ENCODE results near the gene MMP13.
"Not testable (repeated sequence)": the region's sequence is repeated elsewhere in the genome, so short reads cannot be mapped to it uniquely, and the experiment has no call there.

Gene MMP13

DNA sequence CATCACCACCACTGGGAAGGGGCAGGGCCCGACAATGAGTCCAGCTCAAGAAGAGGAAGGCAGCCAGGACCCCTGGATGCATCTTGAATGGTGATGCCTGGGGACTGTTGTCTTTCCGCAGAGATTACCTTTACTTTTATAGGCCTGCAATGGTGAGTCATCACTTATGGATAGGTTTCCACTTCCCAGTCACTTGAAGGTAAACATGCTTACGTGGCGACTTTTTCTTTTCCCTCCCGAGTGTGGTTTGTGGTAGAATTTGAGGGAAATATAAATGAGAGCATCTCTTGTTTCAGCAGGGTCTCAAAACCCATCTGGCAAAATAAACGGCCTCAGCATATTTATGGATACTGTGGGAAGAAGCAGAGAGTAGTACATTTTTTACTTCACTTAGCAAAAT lies at the start of gene MMP13:
Gene MMP13 (minus strand): TSS at position 109 of the 400 bp plus-strand sequence. CDS start 27 bp downstream, at position 82.
- in situ Hi-C loops (cut with MboI; ENCODE audit: low sequenced_read_pairs), result no loop called here

DNA sequence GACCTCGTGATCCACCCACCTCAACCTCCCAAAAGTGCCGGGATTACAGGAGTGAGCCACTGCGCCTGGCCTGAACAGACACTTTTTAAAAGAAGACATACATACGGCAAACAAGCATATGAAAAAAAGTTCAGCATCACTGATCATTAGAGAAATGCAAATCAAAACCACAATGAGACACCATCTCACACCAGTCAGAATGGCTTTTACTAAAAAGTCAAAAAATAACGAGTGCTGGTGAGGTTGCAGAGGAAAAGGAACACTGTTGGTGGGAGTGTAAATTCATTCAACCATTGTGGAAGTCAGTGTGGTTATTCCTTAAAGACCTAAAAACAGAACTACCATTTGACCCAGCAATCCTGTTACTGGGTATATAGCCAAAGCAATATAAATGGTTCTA lies 48.7 kb upstream of the MMP13 start:
- in situ Hi-C loops (cut with MboI; ENCODE audit: low sequenced_read_pairs), result not testable (repeated sequence)

DNA sequence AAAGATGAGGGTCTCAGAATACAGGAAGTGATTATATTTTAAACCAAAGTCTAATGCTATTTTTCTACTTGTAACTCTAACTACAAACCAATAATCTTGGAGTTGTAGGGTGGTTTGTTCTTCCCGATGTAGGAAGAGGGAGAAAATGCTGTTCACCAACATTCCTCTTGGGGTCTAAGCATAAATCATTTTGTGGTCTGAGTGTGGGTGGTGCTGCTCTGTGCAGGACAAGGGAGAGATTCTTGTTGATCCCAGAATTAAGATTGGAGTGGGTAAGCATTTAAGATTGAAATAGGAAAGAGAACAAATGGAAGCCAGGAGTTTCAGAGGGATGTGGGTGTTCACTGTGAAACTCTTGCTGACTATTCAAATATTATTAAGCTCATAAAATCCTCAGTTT lies 38.6 kb upstream of the MMP13 start:
- in situ Hi-C loops (cut with MboI; ENCODE audit: low sequenced_read_pairs), result no loop called here

DNA sequence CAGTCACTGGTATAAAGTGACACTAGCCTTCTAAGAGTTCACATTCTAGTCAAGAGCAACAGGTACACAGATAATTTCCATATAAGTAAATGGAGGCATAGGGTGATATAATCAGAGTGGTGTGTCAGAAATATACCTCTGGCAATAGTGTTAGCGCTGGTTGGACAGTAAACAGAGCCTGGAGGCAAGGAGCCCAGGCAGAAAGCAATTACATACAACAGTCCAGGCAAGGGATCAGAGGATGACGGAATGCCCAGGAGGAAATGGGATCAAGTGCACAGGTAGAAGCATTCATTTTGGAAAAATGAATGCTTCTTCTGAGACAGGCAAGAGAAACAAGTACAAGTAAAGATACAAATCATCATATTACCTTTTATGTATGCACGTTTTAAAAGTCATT lies 36.2 kb upstream of the MMP13 start:
- in situ Hi-C loops (cut with MboI; ENCODE audit: low sequenced_read_pairs), result no loop called here

DNA sequence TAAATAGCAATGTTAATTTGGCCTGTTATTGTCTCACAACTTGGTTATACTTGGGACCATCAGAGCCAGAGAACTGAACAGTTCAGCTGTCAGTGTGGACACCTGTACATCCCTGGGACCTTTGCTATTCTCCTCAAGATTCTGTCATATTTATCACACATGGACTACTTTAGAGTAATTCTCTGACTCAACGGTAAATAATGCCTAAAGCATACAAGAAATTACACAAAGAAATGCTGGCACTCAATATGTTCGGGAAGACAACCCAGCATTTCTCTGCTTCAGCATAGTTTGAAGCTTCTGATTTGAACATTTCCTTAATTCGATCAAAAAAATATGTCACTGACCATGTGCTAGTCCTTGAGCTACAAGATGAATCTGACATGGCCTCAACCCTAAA lies 34.6 kb upstream of the MMP13 start:
- in situ Hi-C loops (cut with MboI; ENCODE audit: low sequenced_read_pairs), result no loop called here

DNA sequence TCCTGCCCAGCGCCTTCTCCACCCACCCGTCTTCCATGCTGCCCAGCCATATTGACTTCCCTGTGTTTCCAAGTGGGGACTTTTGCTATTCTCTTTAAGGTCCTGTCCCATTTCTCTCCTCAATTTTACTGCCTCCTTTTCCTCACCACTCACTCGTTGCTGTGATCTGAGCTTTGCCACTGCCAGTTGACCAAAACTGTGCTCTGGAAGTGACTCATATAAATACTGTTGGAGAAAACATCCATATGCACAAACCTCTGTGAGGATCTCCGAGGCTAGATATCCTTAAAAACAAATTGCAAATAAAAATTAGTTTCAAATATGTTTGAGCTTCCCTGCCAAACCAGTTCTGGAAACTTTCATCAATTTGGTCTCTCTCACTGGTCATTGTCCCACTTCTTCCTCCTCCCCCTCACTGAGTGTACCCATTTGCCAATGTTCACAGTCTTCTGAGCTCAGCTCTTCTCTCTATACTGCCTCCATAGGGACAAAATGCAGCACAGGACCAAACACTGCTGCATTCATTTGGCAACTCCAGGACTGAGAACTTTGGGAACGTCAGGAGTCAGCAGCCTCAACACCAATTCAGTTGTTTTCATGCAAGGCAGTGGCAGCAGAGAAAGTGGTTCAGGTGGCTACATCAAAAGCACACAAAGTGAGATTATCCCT lies 34.0 kb upstream of the MMP13 start:
- in situ Hi-C loops (cut with MboI; ENCODE audit: low sequenced_read_pairs), result no loop called here

DNA sequence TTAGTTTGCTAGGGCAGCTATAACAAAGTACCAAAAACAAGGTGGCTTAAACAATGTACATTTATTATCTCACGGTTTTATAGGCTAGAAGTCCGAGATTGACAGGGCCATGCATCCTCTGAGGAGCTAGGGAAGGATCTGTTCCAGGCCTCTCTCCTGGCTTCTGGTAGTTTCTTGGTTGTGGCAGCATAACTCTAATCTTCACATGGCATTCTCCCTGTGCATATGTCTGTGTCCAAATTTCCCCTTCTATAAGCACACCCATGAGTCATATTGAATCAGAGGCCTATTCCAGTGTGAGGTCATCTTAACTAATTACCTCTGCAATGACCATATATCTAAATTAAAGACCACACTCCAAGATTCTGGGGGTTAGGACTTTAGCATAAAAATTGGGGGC lies 31.3 kb upstream of the MMP13 start:
- in situ Hi-C loops (cut with MboI; ENCODE audit: low sequenced_read_pairs), result no loop called here

DNA sequence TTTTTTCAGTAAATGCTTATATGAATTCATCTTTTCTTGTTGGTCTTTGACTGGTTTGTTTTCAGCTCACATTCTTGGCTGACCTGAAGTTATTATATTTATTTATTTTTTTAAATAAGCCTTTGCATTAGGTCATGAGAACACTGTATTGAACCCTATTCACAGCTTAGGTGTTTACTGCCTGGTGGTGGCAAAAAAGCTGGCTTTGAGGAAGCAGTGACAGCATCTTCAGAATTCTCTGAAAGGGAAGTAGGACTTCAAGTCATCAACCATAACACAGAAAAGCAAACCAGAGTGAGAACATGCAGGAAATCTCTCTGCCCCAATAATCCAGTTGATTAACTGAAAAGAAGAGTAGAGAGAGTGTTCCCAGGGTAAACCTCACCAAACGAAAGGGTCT lies 30.3 kb upstream of the MMP13 start:
- in situ Hi-C loops (cut with MboI; ENCODE audit: low sequenced_read_pairs), result no loop called here

DNA sequence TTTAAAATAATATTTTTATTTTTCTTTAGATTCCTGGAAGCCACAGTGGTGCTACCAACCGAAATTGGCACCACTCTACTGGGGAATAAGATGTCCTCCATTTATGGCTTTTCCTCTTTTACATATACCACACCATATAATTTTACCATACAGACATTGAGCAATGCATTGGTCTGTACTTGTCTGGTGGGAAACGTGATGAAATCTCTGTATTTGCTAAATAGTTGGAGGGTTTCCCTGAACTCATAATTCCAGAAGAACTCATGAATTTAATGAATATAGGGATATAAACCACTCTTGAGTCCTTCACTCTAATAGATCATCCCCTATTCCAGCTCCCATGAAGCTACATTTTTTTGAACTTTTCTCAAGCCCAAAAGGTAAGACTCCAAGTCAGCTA lies 28.0 kb upstream of the MMP13 start:
- in situ Hi-C loops (cut with MboI; ENCODE audit: low sequenced_read_pairs), result no loop called here

DNA sequence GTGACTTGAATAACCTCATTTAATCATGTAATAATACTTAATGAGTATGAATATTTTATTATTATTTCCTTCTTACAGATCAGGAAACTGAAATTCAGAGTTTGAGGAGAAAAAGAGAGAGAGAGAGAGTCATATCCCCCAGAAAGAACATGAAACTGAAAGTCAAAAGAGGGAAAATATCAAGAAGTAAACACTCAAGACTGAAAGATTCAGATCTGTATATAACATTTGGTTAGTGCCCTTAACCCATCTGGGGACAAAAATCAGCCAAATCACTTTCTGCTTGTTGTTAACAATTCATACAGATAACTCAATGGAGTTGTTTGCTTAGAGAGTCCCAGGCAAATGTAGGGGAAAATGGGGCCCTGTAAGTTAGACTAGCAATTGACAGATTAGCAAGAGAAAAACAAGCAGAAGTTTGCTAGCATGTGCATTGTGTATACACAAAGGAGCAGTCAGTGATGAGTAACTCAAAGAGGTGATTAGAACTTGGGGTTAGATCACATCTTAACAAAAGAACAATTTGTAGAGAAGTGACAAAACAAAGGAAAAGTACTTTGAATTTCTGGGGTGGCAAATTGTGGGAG lies 25.9 kb upstream of the MMP13 start:
- in situ Hi-C loops (cut with MboI; ENCODE audit: low sequenced_read_pairs), result no loop called here

DNA sequence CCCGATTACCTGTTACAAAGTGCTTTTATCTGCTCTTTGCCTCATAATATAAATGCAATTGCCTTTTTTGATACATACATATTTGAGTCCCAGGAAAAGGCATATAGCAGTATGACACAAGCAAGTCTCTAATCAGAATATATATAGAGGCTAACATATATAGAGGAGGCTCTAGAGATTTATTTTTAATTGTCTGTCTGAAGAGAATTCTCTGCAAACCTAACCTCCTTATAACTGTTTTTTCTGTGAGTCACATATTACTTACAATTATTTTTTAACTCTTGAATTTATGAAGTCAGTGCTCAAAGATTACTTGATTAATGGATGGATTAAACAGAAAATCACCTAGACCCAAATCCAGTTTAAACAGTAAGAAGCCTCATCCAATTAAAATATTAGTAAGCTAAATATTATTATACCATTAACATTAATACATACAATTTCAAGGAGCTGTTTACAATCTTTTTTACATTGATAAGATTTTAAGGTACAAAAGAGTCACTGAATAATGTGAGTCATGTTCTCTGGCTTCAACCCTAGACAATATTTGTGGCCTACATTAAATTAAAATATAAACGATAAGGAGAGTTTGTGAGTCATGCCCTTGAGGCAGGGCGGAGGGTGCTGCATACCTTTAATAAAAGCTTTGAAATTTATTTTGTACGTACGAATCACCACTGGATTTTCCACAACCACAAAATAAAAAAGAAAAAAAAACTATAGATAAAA lies 19.2 kb upstream of the MMP13 start:
- in situ Hi-C loops (cut with MboI; ENCODE audit: low sequenced_read_pairs), result no loop called here

DNA sequence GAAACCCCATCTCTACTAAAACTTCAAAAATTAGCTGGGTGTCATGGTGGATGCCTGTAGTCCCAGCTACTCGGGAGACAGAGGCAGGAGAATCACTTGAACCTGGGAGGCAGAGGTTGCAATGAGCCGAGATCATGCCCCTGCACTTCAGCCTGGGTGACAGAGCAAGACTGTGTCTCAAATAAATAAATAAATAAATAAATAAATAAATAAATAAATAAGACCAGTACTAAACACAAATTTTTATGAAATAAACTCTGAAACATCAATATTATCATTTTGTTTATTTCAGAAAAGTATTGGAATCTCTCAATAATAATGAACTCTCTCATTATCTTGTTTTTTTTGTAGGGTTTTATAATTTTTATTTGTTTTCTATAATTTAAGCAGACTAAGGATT lies 18.2 kb upstream of the MMP13 start:
- in situ Hi-C loops (cut with MboI; ENCODE audit: low sequenced_read_pairs), result not testable (repeated sequence)

DNA sequence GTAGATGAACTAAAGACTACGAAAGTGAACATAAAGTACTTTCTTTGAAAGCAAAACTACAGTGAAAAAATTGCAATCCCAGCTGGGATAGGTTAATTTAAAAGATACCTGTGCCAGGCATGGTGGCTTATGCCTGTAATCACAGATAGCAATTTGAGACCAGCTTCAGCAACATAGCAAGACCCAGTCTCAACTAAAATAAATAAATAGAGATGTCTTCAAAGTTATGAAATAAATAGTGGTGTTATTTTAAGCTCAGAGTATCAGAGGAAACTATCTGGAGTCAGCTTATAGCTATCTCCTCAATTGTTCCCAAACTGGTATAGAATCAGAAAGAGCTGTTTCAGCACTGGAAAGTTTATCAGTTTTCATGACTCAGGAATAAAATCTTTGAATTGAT lies 17.3 kb upstream of the MMP13 start:
- in situ Hi-C loops (cut with MboI; ENCODE audit: low sequenced_read_pairs), result no loop called here

DNA sequence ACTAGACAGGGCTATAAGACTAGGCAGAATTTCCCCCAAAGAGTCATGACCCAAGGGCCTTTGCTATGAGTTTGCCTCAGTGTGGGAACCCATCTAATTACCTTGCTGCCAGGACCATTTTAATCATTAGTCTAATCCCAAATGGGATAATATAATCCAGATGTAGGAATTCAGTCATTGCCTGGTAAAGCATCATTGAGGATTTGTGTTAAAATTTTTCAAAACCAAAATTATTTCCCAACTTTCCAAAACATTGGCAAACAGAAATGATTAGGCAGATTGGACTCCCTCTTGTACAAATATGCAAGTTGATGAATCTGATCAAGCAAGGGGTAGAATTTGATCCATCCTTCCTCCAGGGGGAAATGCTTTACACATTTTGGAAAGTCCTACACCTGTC lies 16.2 kb upstream of the MMP13 start:
- in situ Hi-C loops (cut with MboI; ENCODE audit: low sequenced_read_pairs), result no loop called here

DNA sequence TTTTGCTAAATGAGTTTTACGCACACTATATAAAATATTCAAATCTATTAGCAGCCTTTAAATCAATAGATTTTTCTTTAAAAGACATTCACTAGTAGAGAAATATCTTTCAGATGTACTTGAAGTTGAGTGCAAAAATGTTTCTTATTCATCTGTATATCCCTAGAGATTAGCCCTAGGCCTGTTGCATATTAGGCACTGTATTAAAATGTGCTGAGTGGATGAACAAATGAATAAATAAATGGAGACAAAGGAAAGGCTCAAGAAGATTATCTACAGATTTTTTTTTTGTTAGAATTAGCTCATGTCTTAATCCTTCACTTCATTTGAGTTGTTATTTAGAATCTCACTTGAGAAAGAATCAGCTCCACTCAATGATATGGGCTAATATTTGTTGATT lies 12.0 kb upstream of the MMP13 start:
- in situ Hi-C loops (cut with MboI; ENCODE audit: low sequenced_read_pairs), result no loop called here

DNA sequence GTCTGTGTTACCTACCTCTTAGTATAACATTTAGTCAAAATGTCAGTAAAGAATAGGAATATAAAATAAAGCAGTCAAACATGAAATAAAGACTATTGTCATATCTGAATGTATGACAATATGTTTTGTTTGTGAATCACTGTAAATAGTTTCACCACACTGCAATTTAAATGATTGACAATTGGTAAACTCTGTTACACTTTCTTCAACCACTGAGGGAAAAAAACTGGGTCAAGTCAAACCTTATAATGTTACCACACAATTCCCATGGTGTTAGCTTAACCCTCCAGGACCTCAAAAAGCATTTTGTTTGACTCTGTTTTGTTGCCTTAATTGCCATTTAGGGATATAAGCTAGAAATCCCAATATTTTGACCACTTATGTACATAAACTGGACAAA lies 10.5 kb upstream of the MMP13 start:
- in situ Hi-C loops (cut with MboI; ENCODE audit: low sequenced_read_pairs), result no loop called here

DNA sequence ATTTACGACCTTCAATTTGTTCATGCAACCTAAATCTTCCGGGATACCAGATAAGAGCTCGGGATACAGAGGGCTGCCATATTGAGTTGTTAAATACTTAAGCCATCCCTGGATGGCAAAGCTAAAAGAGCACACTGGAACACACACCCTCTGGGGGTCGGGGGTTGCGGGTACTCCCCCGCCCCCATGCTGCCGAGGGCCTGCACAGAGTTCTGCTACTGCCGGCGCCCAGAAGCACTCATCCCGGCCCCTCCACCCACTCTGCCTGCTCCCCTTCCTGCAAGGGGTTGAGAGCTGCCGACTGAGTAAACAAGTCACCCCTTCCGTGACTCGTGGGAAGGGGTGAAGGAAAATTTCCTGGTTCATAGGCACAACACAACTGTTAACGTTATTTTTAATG lies 9.3 kb upstream of the MMP13 start:
- in situ Hi-C loops (cut with MboI; ENCODE audit: low sequenced_read_pairs), result no loop called here

DNA sequence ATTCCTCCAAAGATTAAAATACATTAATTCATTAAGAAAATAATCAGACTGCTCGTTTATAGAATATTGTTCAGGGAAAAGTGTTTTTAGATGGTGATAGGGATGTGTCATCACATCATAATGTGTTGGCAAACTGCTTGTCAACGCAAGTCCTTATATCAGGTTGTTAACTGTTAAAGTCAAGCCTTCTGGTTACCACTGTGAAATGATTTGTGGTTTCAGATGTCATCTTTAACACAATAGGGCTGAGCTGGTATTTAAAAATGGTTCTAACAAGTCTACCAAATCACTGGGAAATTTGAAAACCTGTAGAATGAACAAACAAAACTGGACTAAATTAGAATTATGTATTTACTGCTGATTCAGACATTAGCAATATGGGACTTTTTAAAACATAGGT lies 2.4 kb upstream of the MMP13 start:
- in situ Hi-C loops (cut with MboI; ENCODE audit: low sequenced_read_pairs), result no loop called here

DNA sequence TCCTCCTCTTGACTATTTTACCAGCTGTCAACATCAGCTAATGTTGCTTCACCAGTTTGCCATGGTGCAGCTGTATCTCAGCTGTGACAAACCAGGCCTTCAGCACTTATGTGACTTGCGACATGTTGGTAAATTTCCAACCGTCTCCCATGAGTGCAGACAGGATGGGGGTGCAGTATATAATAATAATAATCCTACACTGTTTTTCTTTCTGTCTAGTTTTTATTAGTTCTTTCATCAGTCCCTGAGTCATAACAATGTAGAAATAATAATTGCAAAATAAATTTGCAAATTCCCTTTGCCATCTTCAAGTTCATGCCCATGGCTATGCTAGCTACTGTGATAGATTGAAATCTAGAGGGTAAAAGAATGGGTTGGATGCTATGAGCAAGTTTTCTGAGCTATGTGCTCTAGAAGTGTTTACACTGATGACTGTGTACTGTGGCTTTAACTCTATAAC lies 4.9 kb downstream of the MMP13 start:
- in situ Hi-C loops (cut with MboI; ENCODE audit: low sequenced_read_pairs), result no loop called here

DNA sequence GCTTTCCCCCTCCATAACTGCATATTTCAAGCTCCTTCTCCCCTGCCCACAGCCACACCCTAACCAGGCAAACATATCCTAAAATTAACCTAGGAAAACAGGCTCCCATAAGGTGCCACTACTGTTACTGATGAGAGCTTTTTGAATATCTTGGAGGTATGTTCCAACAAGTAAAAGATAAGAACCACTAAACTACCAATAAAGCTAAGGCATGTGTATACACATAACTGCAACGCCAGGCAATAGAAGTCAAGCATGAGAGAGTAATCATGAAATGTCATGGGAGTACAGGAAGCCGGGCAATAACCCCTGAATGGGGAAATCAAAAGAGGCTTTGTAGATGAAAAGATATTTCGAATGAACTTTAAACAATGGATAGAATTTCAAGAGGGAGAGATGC lies 9.3 kb downstream of the MMP13 start:
- in situ Hi-C loops (cut with MboI; ENCODE audit: low sequenced_read_pairs), result loop anchor here (25.0 kb wide), 1 partner anchor 209 kb away; no protein-coding TSS in a partner anchor

DNA sequence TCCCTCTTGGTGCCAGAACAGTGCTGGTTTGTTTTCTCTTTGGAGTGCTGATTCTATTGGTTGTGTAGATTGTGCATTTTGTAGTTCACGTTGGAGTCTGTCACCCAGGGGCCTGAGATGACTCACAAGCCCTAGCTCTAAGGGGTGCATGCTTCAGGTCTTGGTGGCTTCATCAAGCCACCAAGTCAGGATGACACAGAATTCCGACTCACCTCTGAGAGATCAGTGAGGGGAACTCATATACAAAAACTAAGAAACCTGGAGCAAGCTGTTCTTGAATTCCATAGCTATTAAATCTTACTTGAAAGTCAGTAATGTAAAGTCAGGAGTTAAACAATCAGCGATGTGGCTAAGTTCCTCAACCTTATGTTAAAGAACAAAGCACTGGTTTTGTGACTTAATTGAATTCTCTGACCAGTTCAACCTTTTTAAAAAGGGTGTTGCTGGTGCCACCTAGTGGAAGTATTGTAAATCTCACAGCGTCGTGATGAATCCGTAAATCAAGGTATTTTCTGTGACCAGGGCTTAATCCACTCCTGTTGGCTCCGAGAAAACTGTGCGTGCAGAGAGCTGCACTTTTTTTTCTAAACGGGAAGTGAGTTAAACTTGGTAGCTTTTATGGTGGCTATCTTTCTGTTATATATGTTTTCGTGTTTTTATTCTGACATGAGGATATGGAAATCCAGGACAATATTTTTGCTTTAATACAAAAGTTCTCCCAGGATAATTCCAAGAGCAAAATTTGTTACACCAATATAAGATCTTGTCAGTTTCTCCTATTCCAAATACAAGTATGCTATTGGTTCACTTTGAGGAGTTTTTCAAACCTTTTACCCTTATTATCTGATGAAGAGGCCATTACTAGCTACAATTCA lies 14.6 kb downstream of the MMP13 start:
- in situ Hi-C loops (cut with MboI; ENCODE audit: low sequenced_read_pairs), result loop anchor here (25.0 kb wide), 1 partner anchor 204 kb away; no protein-coding TSS in a partner anchor
